Fibroblast of pulmonary artery (primary cell): ENCODE results near the gene FTSJ3.

Experiments used
- DNase-seq: peaks from one replicate; pipeline ENCODE4 v3.0.0-alpha.2; 2010; ENCODE audit warnings: low read depth
- H3K4me3 ChIP-seq: replicated peaks from 2 replicates; pipeline ENCODE4 v1.5.1; 2011; ENCODE audit warnings: low read depth, mild to moderate bottlenecking, control low read depth, low read length, moderate library complexity
- CTCF ChIP-seq: IDR thresholded peaks from 2 replicates; pipeline ENCODE4 v1.5.1; 2011; ENCODE audit warnings: mild to moderate bottlenecking, control low read depth, low read length, inconsistent platforms; ENCODE audit errors: missing control alignments

FTSJ3 gene

GRCh38 chr17:63783522-63783921, 43.9 kb downstream of the FTSJ3 start:
- no peak for TF ChIP-seq CTCF
- no peak for DNase-seq
- no peak overlapping the region for H3K4me3 ChIP-seq

GRCh38 chr17:63780928-63781327, 46.5 kb downstream of the FTSJ3 start:
- TF ChIP-seq CTCF, result no peak
- no peak overlapping the region for H3K4me3 ChIP-seq
- DNase-seq, result no peak

GRCh38 chr17:63780507-63780906, 47.0 kb downstream of the FTSJ3 start:
- DNase-seq, result peak; percentile 6
- no peak overlapping the region for H3K4me3 ChIP-seq
- TF ChIP-seq CTCF, result no peak

- H3K4me3 ChIP-seq, result peak overlapping the region; percentile 81
- no peak for DNase-seq
- TF ChIP-seq CTCF, result no peak
Observed at GRCh38 chr17:63775420-63775819, 52.0 kb downstream of the FTSJ3 start.

- TF ChIP-seq CTCF, result no peak
- DNase-seq, result peak; percentile 14
Observed at GRCh38 chr17:63774969-63775265, 52.5 kb downstream of the FTSJ3 start.

GRCh38 chr17:63774141-63774968, 53.1 kb downstream of the FTSJ3 start, which contains the start of gene DDX42:
DDX42 (plus strand) TSS chr17:63774170; CDS start chr17:63787050, 12,880 bp downstream.
- TF ChIP-seq CTCF, result no peak
- DNase-seq, result peak; percentile 62
- peak within 1 kb of the TSS; percentile 81 for H3K4me3 ChIP-seq

More at GRCh38 chr17:63774969-63775265, 52.5 kb downstream of the FTSJ3 start:
- H3K4me3 ChIP-seq, result peak overlapping the region; percentile 81
